ENCODE results near the gene RILPL2.
"Not testable (repeated sequence)": the region's sequence is repeated elsewhere in the genome, so short reads cannot be mapped to it uniquely, and the experiment has no call there.

RILPL2 gene

DNA sequence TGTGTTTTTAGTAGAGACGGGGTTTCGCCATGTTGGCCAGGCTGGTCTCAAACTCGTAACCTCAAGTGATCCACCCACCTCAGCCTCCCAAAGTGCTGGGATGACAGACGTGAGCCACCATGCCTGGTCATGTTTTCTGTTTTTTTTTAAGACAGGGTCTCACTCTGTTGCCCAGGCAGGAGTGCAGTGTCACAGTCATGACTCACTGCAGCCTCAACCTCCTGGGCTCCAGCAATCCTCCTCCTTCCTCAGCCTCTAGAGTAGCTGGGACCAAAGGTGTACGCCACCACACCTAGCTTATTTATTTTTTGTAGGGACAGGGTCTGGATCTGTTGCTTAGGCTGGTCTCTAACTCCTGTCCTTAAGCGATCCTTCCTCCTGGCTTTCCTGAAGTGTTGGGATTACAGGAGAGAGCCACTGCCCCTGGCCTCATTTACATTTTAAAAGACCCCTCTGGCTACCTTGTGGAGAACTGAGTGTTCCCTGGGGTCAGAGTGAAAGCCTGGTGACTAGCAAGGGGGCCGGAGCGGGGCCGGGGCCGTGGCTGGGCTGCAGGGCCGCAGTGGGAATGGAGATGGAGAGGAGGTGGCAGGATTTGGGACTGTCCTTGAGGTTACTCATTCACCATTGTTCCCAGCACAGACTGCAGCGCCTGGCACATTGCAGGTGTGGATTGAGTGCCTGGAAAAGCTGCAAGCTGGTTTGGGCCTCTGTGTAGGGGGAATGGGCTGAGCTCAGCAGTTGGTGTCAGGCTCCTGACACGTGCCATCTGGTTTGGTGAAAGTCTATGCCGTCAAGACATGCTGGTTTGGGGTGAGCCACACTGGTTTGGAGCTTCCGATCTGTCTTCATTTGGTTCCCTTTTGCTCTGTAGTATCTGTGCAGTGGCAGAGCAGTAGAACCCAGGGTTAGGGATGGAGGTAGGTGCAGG, 34.5 kb downstream of the RILPL2 start:
- DNase-seq (ENCODE audit: low spot score): no peak

DNA sequence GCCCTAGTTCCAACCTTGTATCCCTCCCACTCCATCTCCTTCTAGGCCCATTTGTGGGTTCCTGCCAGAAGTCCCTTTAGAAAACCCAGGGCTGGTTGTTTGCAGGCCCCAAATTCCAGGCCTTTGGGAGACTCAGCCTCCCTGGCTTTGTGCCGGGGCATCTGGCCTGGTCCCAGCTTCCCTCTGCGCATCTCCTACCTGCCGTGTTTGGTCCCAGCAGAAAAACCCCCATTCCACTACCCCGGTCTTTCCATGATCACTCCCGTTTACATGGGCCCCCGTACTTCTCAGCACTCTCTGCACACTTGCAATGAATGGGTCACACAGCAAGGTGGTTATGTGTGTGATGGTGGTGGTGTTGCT, 37.2 kb downstream of the RILPL2 start:
- no peak for DNase-seq (ENCODE audit: low spot score)

DNA sequence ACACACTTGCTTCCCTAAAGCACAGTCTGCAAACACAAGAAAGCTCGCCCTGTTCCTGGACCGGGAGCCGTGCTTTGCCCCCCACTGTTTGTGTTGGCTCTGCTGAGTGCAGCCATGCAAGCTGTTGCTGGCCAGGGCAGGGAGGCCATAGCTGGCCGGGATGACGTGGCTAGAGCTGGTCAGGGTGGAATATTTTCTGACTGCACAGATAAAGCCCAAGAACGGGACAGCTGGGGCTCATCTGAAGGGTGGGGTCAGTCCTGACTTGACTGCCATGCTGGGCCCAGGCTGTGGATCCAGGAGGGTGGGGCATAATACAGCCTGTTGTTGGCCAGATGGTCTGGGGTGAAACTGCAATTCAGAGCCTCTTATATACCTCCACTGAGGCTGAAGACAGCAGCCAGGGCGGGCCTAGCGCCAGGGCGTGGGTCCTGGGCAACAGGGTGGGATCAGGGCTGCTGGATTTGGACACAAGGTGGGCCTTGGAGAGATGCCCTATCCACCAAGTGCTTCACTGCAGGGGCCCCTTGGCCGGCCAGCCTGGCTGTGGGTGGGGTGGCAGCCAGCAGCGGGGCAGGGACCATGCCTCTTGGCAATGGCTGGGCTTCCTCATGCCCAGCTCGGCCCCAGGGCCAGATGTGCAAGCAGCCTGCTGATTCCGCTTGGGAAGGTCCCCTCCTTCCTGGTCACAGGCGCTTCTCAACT, 37.8 kb downstream of the RILPL2 start:
- DNase-seq (ENCODE audit: low spot score): no peak

DNA sequence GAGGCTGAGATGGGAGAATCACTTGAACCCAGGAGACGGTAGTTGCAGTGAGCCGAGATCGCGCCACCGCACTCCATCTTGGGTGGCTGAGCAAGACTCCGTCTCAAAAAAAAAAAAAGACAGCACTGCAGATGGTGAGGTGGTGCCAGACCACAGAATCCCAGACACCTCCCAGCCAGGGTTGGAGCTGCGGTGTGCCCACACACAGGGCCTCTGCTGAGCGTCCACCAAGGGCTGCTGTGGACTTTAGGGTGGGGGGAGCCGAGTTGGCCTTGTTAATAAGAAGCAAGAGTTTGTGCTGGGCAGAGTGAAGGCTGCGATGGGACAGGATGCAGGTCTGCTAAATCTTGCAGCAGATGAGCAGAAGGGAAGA, 38.3 kb downstream of the RILPL2 start:
- no peak for DNase-seq (ENCODE audit: low spot score)

DNA sequence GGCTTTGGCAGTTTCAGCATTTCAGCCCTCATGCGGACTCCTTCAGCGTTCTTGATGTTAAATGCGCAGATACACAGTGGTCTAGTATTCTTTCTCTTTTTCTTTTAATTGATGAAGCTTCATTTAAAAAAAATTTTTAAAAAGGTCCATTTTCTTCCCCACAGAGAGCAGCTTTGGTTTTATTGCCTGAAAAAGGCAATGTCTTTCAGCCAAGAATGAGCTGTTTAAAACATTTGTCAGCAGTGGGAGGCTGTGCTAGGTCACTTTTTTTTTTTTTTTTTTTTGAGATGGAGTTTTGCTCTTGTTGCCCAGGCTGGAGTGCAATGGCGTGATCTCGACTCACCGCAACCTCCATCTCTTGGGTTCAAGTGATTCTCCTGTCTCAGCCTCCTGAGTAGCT, 39.1 kb downstream of the RILPL2 start:
- no peak for DNase-seq (ENCODE audit: low spot score)

DNA sequence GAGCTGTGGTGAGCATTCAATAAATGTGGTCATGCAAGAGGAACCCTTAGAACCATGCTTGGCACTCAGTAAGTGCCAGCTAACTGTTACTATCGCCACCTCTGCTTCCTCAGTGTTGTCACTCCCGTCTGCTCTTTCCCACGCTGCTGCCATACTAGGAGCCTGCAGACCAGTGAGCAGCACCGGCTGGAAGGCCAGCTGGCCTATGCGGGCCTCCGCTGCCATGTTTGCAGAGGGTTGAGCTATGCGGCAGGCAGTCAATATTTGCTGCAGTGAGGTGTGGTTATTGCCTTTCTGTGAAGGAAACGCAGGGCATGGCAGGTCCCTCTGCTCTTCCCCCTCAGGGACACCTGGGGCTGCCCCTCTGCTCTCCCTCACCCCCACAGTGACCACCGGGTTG, 39.5 kb downstream of the RILPL2 start:
- DNase-seq (ENCODE audit: low spot score): no peak

DNA sequence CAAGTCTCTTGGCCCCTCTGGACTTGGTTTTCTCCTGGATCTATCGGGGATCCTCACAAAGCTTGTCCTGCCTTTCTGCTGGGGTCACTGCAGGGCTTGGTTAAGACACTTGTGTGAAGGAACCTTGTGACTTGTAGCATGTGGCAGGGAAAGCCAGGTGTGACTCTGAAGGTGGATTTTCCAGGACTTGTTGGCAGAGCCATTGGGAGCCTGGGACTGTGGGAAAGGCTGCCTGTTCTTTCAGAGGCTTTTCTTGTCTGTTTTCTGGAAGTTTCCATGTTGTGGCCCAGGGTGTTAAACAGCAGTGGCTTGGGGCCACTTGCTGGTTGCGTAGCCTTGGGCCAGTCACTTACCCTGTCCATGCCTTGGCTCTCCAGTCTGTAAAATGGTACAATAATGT, 39.9 kb downstream of the RILPL2 start:
- DNase-seq (ENCODE audit: low spot score): no peak

DNA sequence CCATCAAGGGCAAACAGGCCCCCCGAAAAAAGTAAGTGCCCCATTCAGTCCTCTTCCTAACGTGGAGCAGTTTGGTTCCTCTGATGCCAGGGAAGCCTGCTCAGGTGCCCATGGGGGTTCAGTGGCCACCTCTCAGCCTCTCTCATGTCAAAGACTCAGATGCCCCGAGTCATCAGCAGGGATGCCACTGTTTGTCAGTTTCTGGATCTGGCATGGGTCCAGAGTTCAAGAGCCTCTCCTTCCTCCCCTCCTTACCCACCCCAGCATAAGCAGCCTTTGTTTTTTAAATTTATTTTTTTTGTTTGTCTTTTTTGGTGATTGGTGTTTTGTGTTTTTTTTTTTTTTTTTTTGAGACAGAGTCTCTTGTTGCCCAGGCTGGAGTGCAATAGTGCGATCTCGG, 41.2 kb downstream of the RILPL2 start:
- DNase-seq (ENCODE audit: low spot score): no peak

DNA sequence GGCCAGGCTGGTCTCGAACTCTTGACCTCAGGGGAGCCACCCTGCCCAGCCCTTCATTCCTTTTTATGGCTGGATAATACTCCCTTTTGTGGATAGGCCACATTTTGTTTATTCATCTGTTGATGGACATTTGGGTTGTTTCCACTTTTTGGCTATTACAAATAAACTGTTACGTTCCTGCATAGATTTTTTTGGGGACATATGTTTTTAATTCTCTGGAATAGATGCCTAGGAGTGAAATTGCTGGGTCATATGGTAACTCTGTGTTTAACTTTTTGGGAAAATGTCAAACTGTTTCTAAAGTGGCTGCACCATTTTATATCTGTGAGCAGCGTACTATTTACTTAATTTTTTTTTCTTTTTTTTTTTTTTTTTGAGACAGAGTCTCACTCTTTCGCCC, 42.7 kb downstream of the RILPL2 start:
- no peak for DNase-seq (ENCODE audit: low spot score)

DNA sequence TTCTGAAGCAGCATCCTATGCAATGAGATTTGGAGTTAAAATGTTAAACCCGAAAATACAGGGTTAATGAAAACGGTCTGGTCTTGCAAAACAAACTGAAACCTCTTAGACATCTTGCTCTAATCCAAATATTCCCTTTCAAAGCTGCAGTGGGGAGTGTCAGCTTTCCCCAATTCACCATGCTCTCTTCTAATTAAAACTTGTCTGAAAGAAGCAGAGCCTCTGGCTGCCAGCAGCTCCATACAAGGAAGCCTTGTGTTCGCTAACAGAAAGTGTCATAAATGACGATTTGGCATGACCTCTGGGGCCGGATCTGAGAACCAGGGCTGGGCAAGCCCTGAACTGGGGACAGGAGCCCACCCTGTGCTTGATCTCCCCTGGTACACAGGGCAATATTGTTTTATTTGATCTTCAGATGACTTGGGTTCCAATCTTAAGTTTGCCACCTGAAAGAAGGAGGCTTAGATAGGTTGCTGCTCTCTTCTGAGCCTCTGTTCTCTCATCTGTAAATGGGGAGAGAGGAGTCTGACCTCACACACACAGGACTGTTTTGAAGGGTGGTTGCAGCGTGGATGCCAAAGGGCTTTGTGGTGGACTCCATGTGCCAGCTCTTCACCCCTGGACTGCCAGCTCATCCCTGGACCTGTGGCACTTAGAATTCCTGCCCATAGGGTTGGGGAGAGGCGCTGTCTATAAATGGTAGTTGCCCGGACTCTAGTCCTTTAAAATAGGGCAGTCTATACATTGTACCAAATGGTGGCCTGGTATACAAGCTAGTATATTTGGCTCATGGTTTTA, 44.7 kb downstream of the RILPL2 start:
- DNase-seq (ENCODE audit: low spot score): peak; percentile 63

DNA sequence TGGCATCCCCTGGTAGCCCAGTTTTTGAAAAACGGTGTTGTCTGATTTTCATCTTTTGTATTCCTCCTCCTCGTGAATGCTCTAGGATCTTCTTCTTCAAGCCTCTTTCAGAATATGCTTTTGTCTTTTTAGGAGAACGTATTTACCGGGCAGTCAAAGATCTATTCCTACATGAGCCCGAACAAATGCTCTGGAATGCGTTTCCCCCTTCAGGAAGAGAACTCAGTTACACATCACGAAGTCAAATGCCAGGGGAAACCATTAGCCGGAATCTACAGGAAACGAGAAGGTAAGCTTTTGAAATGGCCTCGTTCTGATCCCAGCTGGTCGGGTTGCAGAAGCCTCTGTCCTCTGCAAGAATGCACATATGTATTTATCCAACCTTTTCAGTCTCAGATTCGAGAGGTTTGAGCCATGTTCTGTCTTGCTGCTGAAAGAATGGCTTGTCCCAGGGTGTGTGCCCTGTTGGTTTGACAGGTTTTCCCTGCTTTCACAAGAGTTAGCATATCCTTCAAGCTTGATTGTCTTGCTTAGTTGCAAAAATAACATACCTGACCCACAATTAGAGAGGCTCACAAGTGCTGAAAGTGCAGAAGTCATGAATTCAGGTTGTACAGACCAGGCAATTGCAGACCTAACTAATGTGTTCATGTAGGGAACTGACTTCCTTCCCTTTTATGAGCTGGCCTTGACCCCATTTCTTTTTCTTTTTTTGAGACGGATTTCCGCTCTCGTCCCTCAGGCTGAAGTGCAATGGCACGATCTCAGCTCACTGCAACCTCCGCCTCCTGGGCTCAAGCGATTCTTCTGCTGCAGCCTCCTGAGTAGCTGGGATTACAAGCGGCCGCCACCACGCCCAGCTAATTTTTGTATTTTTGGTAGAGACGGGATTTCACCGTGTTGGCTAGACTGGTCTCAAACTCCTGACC, 45.7 kb downstream of the RILPL2 start:
- peak; percentile 48 for DNase-seq (ENCODE audit: low spot score)

DNA sequence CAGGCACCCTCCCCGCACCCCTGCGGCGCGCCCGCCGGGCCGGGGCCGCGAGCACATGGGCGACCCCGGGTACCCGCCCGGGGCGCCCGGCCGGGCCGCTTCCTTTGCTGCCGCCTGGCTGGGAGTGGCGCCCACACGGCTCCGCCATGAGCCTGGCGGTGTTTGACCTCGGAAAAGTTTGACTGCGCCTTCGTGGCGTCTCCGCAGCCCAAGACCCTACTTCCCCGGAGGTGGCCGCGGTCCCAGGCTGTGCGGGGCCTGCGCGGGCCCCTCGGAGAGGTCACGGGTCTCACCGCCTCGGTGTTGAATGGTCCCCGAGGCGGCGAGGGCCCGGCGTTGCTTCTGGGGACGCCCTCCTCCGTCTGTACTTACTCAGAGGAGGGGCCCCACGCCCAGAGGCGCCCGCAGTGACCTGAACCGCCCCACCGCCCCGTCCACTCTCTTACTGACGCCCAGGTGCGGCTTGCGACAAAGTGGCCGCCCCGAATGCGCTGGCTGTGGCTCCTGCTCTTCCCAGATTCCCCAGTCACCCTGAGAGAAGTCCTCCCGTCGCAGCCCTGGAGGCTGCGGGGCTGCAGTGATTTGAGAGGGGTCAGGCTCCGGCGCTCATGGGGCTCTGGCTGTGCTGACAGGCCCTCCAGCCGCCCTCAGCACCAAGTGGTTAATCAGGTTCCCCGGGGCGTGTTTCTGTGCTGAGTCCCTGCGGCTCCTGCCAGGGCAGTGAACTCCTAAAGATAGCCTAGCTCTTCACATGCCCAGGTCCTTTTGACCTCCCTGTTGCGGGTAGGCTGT, 46.7 kb downstream of the RILPL2 start:
- DNase-seq (ENCODE audit: low spot score): no peak

DNA sequence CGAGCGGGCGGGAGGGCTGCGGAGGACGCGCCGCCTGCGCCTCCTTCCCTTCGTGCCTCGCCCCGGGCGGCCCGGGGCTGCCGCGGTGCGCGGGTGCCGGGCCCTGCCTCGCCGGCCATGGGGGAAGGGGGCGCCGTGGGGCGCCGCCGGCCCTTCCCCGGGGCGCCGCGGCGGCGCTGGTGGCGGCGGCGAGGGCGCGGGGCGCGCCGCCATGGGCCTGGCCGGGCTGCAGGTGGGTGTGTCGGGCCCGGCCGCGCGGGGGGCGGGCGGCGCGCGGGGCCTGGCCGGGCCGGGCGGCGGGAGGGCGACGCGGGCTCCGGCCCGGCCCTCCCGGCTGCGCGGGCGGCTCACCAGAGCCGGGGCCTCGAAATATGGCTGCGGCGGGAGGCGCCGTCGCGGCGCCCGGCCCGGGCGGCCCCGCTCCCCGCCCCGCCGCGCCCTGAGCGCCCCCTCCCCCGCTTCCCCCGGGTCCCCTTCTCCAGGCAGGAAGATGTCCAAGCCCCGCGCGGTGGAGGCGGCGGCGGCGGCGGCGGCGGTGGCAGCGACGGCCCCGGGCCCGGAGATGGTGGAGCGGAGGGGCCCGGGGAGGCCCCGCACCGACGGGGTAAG, 47.4 kb downstream of the RILPL2 start:
- no peak for DNase-seq (ENCODE audit: low spot score)

DNA sequence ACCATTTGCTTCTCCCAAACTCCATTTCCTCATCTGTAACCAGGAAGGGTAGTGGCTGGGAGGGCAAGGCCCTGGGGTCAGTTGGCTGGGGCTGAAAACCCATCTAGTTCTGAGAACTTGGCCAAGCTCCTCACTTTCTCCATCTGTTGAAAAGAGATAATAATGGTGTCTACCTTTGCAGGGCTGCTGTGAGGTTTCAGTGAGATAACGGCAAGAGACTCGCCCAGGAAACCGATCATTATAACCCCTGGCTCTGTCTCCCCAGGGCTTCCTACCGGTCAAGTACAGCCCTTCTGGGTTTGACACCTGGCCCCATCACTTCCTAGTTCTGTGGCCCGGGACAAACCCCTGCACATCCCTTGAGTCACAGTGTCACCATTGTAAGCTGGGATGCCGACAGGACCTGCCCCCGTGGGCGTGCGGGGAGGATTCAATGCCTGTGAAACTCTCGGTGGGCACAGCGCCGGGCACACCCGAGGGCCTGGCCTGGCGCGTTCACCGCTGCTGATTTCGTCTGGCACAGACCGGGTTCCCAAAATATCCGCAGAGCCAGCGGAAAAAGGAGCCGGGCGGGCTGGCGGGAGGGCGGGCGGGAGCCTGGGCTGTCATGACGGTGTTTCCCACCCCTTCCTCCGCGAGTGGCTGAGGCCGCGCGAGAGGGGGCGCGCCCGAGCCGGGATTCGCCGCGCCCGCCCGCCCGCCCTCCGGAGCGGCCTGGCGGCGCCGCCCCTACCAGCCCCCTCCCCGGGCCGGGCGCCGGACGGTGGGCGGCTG, 48.1 kb downstream of the RILPL2 start:
- DNase-seq (ENCODE audit: low spot score): peak; percentile 62

DNA sequence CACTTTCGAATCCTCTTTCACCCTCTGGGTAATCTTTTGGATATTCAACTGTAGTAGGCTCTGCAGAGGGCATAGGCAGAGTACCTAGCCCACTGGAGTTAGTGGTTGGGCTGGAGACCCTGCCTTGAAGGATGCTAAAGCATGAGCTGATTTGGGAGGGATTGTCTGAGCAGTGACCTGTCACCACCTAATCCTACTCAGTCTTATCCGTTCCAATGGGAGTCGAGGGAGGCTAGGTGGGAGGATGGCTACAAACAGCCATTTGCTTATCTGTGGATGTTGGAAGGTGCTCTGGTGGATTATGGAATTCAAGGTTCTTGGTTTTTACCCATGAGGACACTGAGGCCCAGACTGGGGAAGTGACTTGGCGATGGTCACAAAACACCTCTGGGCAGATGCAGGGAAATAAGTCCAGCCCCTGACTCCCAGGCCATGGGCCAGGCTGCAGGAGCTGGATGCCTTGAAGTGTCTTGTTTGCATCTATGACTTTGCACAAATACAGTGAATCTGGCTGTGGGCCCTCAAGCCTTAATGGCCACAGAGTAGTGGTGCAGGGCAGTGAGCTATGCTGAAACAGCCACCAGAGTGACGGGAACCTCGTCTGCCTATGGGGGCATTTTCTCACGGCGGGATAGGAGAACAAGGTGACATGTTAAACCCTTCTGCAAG, 48.8 kb downstream of the RILPL2 start:
- no peak for DNase-seq (ENCODE audit: low spot score)

DNA sequence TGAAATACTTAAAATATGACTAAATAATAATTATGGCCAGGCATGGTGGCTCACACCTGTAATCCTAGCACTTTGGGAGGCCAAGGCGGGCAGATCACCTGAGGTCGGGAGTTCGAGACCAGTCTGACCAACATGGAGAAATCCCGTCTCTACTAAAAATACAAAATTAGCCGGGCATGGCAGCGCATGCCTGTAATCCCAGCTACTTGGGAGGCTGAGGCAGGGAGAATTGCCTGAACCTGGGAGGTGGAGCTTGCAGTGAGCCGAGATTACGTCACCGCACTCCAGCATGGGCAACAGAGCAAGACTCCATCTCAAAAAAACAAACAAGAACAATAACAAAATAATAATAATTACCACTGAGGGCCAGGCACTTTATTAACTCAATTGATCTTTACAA, 50.9 kb downstream of the RILPL2 start:
- not testable (repeated sequence) for DNase-seq (ENCODE audit: low spot score)

DNA sequence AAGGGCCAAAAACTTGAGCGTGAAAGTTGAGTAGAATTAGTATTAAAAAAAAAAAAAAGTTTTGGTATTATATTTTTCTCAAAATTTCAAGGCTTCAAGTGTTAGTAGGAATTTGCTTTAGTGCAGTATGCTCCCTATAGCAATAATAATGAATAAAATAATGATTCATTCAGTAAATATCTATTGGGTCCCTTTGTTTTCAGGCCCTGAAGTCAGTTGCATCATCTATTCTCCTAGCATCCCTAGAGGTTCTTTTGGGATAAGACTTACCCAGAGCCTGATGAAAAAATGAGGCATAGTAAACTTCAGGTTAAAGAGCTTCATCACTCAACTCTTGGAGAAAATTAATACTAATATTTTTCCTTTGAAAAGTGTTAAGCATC, 51.5 kb downstream of the RILPL2 start:
- no peak for DNase-seq (ENCODE audit: low spot score)

DNA sequence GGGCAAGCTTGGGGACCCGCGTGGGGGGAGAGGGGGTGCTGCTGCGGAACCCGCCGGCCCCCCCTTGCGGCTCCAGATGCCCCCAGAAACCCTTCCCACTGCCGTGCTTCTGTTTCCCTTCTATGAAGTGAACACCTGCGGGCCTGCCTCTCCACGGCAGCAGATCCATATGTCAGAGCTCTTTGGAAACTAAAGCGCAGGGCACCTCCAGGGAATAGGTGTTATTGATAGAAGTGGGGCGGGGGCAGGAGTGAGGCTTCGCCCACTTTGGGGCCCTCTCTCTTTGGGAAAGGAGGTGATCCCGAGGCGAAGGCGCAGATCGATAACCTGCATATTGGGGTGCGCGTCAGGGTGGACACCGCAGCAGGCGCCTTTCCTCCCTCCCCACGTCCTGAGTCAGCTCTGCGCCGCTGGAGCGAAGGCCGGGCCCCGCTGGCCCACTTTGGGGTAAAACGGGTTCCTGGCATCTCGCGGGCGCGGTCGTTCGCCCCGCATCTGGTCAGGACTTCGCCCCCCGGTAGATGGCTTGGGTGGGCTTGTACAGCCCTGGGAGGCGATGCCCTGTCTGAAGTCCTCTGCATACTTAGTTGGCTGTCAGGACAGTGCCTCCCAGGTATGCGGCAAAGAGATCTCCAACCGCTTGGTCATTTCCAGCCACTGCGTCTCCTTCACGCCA, 52.0 kb downstream of the RILPL2 start:
- no peak for DNase-seq (ENCODE audit: low spot score)

Measured in pons (tissue), 1 donor.